HuH-7.5 (cell line): ENCODE results near the gene ARHGEF11.

Experiments used
- DNase-seq: peaks from one replicate; pipeline ENCODE4 v3.0.0; 2011; ENCODE audit warnings: low spot score

Gene ARHGEF11

GRCh38 chr1:157050836-157051235, 5.3 kb upstream of the ARHGEF11 start:
- no peak for DNase-seq

DNA sequence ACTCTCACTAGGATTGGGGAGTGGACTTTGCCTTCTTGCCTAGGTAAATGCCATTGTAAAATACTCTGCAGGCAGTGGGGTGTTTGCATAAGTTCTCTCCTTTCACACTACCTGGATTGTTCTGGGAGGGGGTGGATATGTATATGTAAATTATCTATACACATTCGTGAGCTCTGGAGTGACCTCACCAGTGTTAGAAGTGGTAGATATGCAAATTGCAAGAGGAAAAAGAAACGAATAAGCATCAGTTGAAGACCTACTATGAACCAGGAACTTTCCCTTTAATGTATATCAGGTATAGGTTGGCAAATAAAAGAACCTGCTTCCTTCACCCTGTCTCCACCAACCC, 1.5 kb upstream of the ARHGEF11 start:
- peak; percentile 32 for DNase-seq

- DNase-seq = no peak
Measured at GRCh38 chr1:157044326-157044725, 1.2 kb downstream of the ARHGEF11 start.

DNA sequence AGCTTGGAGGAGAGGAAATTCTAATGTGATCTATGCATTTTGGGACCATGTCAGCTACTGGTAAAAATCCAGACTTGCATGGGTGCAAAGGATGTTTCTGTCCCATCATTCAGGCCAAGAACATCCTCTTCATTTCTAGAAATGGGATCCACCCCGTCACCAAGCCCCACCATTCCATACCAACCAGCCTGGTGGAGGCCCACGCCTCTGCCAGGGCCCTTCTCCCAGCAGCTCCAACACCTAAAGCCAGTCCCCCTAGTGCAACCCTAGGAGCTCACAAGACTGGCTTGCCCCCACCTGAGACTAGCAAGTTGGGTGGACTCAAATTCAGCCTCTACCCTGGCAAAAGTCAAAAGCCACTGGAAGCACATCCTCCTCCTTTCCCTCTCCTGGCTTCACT, 1.9 kb downstream of the ARHGEF11 start:
- no peak for DNase-seq

DNA sequence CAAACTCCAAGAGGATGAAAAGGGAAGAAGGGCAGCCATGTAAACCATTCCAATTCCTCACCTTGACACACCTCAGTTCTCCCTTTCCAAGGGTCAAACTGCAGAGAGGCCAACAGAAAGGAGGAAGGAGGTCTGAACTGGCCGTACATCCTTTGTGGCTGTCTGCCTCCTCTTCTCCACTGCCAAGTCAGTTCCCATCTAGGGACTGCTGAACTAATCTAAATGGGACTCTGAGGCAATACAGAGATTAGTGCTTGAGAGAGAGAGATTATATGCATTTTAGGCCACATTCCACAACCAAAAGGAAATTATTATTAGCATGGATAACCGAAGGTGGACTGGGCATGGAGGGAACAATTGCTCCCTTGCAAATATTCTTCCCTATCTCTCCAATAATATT, 2.7 kb downstream of the ARHGEF11 start:
- DNase-seq = no peak

DNA sequence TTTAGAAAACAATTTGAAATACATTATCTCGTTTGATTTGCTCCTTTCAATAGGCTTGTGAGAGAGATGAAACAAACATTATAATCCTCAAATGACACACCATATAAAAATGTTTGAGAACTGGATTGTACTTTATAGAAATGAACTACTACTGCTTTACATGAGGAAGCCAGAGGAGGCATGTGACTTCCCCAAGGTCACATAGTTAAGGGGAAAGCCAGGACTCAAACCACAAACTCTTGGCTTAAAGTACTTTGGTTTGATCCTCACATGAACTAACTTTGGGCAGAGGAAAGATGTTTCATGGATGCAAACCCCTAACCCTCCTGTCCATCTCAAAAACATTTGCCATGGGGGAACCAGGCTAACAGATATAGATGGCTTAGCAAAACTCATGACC, 4.7 kb downstream of the ARHGEF11 start:
- DNase-seq = no peak

GRCh38 chr1:157035121-157035520, 10.4 kb downstream of the ARHGEF11 start:
- DNase-seq = no peak

- no peak for DNase-seq
Measured at GRCh38 chr1:157034137-157034800, 11.3 kb downstream of the ARHGEF11 start.

DNA sequence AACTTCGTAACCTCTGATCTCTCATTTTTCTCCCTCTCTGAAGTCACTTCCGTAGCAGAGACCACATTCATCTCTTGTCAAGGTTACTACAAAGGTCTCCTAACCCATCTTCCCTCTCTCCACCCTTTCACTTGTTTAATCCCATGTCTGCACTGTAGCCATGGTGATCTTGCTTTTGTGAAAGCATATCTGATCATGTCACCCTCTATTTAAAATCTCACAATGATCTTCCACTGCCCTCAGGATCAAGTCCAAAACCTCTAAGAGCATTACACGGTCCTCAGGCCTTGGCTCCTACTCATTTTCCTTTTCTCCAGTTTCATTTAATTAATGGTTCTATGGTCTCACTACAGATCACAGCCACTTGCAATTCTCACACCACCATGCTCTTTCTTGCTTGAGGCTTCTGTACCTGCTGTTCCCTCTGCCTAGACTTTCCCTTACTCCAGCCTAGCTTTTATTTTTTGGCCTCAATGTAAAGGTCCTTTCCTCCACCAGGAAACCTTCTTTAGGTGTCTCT, 12.1 kb downstream of the ARHGEF11 start:
- no peak for DNase-seq

DNA sequence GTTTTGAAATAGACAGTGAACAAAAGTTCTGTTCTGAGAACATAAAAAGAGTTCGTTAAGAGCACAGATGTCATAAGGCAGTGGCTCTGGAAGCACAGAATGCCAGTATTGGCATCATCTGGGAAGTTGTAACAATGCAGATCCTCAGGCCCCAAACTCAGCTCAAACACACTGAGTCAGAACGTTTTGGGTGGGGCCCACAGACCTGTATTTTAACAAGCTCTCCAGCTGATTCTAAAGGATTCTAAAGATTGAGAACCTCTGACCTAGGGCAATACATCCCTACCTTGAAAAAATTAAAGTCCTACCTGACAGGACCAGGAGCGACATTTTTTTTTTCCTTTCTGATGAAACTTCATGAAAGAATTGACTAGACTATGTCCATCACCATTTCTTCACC, 13.2 kb downstream of the ARHGEF11 start:
- no peak for DNase-seq

DNA sequence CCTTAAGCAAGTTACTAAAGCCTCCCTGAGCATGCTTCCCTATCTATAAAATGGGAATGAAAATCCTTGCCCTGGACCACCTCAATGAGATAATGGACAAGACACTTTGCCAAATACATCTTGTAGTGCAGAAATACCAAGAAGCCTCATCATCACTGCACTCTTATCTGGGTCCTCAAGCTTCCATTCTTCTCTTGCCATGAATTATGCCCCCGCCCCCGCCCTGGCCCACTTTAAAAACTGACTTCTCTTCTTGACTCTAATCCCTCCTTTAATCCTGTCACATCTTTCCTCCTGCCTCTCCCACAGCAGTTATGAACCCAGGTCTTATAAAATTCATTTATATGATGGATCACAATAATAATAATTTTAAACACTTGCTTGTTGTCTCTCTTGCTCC, 14.8 kb downstream of the ARHGEF11 start:
- no peak for DNase-seq

DNA sequence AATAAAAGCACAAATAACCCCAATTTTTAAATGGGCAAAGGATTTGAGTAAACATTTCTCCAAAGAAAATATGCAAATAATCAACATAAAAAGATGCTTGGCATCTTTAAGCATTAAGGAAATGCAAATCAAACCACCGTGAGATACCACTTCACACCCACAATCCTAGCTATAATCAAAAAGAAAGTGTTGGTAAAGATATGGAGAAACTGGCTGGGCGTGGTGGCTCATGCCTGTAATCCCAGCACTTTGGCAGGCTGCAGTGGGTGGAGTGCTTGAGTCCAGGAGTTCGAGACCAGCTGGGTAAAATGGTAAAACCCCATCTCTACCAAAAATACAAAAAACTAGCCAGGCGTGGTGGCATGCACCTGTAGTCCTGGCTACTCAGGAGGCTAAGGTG, 16.9 kb downstream of the ARHGEF11 start:
- no peak for DNase-seq

DNA sequence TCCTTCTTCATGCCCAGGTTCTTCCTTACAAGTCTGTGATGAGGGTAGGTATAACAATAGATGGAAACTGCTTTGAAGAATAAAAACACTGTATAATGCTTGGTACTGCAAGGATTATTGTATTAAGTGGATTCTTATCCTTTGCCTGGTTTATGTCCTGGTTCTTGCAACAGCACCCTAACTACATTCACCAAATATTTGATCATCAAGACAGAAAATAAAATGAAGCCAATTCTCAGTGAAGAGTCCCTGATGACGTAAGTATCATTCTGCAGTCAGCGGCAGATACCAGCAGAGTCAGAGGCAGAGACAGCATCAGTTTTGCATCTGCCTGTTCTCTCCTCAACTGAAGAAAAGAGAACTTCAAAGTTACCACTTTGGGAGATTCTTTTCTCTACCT, 19.7 kb downstream of the ARHGEF11 start:
- no peak for DNase-seq

- DNase-seq = no peak
Measured at GRCh38 chr1:157025385-157025784, 20.2 kb downstream of the ARHGEF11 start.

DNA sequence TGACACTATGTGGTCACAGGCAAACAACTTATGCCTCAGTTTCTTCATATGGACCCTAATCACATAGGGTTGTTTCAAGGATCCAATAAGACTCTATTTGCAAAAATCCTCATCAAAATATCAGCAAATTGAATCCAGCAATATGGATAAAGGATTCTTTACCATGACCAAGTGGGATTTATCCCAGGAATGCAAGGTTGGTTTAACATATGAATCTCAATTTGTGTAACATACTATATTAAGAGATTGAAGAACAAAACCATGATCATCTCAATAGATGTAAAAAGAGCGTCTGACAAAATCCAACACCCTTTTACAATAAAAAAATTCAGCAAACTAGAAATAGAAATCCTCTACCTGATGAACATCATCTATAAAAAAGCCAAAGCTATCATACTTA, 23.9 kb downstream of the ARHGEF11 start:
- no peak for DNase-seq

DNA sequence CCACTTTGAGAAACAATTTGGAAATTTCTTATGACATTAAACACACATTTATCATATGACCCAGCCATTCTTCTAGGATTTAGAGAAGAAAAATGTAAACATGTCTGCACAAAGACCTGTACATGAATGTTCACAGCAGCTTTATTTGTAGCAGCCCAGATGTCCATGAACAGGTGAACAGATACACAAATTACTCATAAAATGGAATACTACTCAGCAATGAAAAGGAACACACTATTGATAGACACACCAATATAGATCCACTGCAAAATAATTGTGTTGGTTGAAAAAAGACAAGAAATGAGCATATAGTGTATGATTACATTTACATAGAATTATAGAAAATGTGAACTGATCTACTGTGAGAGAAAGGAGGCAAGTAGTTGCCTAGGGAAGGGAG, 26.1 kb downstream of the ARHGEF11 start:
- no peak for DNase-seq

GRCh38 chr1:157011845-157012244, 33.7 kb downstream of the ARHGEF11 start:
- no peak for DNase-seq

- no peak for DNase-seq
Measured at GRCh38 chr1:157008502-157008901, 37.0 kb downstream of the ARHGEF11 start.

DNA sequence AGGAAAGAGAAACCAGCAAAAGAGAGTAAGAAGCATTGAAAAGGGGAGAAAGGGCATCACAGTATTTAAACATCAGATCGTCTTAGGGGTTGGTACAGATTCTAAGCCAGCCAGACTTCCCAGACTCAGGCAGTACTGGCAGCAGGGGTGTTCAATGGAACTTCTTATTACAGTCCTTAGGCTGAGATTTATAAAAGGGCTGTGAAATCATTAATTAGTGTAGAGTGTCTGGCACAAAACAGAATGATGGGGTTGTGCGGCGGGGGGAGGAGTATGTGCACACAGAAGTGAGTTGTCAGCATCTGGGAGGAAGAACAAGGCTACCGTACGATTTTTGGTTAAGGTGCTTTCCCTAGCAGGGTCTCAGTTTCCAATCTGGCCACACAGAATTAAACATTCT, 38.2 kb downstream of the ARHGEF11 start:
- DNase-seq = no peak

GRCh38 chr1:157006676-157007075, 38.9 kb downstream of the ARHGEF11 start:
- DNase-seq = no peak

DNA sequence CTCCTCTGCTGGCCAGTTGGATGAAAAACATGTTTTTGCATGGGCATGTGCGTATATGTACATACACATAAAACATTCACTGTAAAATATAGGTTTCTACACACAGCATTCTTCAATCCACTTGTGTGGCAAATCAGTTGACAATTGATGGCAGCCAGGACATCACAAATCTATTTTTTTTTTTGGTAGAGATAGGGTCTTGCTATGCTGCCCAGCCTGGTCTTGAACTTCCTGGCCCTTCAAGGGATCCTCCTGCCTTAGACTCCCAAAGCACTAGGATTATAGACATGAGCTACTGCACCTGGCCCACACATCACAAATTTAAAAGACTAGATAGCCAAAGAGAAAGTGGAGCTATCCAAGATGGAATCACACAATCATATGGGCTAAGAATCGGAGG, 39.6 kb downstream of the ARHGEF11 start:
- DNase-seq = no peak

DNA sequence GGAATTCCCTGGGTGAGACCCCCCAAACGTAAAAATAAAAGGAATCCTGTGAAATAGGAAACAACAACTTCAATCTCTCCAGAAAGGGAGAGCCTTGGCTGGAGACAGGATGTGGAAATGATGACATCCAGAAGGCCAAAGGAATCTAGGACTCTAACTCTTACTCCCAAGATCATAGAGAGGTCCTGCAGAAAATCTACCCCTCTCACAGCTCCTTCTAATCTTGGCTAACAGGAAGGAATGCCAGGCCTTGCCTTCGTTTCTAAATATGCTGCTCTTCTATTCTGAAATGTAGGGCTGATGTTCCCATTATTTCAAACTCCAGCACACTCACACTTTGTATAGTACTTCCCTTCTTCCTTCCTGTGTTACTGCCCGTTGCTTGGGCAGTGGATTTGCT, 40.7 kb downstream of the ARHGEF11 start:
- DNase-seq = no peak

GRCh38 chr1:157004327-157004726, 41.2 kb downstream of the ARHGEF11 start:
- DNase-seq = no peak

- no peak for DNase-seq
Measured at GRCh38 chr1:157001304-157001703, 44.2 kb downstream of the ARHGEF11 start.

GRCh38 chr1:157000686-157001085, 44.9 kb downstream of the ARHGEF11 start:
- DNase-seq = no peak
